Measurements from ENCODE around the gene PALS2.

DNA sequence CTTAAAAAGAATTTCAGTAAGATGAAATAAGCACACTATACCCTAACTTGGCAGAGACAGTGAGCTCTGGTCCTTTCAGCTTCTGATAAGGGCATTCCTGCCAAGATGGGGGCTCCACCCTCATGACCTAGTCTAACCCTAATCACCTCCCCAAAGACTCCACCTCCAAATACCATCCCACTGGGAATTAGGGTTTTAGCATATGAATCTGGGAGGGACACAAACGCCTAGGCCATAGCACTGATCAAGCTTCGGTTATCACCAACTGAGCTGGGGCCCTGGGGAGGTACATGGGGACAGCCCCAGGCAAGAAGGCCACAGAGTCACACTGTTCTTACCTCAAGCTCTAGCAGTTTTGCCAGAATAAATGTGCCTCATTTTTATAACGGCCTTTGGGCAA lies 31.4 kb downstream of the PALS2 start:
- TF ChIP-seq CTCF (conservative IDR thresholded peaks at IDR 0.05; ENCODE audit: low read depth, low read length) = no peak
- no peak for TF ChIP-seq EZH2 (IDR thresholded peaks at IDR 0.05; ENCODE audit: borderline replicate concordance, low read depth, low read length, poor library complexity, severe bottlenecking)

Measured in A673 (cell line).